ENCODE data around the gene VEZF1.

Gene VEZF1

GRCh38 chr17:58006560-58006923, 18.5 kb upstream of the VEZF1 start:
- FAIRE-seq (no peak), DNase-seq (ENCODE audit: insufficient read length) (no peak)
- no peak for TF ChIP-seq TAF1 (IDR thresholded peaks at IDR 0.05; ENCODE audit: borderline replicate concordance, low read depth, low read length)
- no peak for TF ChIP-seq POLR2A (IDR thresholded peaks at IDR 0.05; ENCODE audit: low read depth, low read length)

DNA sequence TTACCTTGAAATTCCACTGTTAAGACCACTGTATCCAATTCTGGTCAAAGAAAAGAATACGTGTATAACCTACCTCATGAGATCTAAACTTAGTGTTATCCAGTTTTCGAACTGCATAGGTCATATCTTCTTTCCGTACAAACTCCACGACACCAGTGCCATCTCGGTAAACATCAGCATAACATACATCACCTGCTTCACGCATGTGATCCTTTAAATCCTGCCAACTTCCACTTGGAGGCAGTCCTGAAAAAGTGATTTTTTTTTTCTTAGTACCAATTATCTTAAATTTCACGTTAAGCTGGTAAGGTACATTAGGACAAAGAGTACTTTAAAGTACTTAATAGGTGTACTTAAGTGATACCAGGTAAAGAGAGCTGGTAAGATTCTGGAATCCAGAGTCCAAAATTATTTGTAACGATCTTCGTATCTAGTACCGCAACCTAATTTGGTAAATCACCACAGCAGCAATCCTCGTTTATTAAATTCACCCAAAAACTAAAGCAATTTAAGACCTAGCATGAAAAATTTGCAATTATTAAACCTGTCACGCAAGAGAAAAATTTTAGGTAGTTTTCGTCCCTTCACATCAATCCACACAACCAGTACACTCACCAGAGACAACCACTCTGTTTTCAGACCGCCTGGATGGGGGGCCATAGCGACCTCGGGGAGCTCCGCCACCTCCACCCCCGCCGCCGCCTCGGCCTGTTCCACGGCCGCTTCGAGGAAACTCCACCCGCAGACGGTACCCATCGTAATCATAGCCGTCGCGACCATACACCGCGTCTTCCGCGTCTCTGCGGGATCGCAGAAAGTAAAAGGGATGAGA, 17.9 kb upstream of the VEZF1 start:
- no peak for FAIRE-seq
- no peak for TF ChIP-seq POLR2AphosphoS5 (IDR thresholded peaks at IDR 0.05; ENCODE audit: low read depth, low read length)
- no peak for TF ChIP-seq TAF1 (IDR thresholded peaks at IDR 0.05; ENCODE audit: borderline replicate concordance, low read depth, low read length)
- no peak for TF ChIP-seq POLR2A (IDR thresholded peaks at IDR 0.05; ENCODE audit: low read depth, low read length)
- DNase-seq (ENCODE audit: insufficient read length), result no peak

GRCh38 chr17:58005031-58005727, 17.1 kb upstream of the VEZF1 start:
- DNase-seq (ENCODE audit: insufficient read length), result no peak
- FAIRE-seq, result no peak
- TF ChIP-seq POLR2A (IDR thresholded peaks at IDR 0.05; ENCODE audit: low read depth, low read length), result no peak; the same call in 1 of the 2 replicates
- no peak for TF ChIP-seq TAF1 (IDR thresholded peaks at IDR 0.05; ENCODE audit: borderline replicate concordance, low read depth, low read length)
- TF ChIP-seq POLR2AphosphoS5 (IDR thresholded peaks at IDR 0.05; ENCODE audit: low read depth, low read length), result no peak

DNA sequence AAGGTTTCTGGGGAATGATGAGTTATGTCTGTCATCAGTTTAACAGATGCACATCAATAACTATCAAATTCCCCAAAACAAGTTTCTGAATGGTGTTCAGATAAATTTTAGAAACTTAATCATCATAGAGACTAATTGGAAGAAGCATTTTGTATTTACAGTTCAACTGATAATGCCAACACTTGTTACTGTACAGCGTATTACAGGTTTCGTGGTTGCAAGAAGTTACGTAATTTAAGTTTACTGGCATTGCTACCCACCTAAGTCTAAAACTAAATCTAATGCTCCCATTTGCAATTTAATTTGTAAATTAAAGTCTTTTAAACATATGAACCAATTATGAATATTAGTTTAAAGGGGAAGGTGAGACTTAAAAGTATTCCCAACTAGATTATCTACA, 16.0 kb upstream of the VEZF1 start:
- TF ChIP-seq POLR2A (IDR thresholded peaks at IDR 0.05; ENCODE audit: low read depth, low read length) (no peak), TAF1 (IDR thresholded peaks at IDR 0.05; ENCODE audit: borderline replicate concordance, low read depth, low read length) (no peak), POLR2AphosphoS5 (IDR thresholded peaks at IDR 0.05; ENCODE audit: low read depth, low read length) (no peak)
- FAIRE-seq (no peak), DNase-seq (ENCODE audit: insufficient read length) (no peak)

- FAIRE-seq, result no peak
- no peak for DNase-seq (ENCODE audit: insufficient read length)
These were observed 14.9 kb upstream of the VEZF1 start for GRCh38 chr17:58002973-58003372.

DNA sequence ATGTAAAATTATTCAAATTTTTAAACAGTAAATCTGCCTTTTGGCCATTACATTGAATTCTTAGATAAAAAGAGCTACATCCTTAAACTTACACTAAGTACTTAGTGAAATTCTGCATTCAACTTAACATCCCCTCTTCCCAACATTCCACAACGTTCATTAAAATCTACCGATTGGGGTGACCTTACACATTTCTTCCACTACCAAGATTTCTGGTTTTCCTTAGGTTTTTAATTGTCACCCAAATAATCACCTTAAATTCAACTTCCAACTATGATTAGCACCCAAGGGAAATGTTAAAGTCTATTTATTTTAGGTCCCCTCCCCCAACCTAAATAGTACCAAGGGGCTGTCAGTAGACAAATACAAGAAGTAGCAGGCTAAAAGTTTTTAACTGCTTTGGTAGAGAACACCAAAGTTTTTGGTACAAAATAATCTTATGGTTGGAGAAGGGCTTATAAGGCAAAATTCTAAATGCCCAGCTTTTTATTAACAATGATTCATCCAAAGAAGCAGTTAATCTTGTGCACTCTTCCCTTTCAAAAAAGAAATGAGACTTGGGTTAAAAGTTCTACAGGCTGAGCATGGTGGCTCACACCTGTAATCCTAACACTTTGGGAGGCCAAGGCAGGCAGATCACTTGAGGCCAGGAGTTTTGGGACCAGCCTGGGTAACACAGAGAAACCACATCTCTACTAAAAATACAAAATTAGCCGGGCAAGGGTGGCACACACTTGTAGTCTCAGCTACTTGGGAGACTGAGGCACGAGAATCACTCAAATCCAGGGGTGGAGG, 14.3 kb upstream of the VEZF1 start:
- DNase-seq (ENCODE audit: insufficient read length), result no peak
- no peak for FAIRE-seq
- TF ChIP-seq POLR2A (IDR thresholded peaks at IDR 0.05; ENCODE audit: low read depth, low read length) (no peak; the same call in 1 of the 2 replicates), POLR2AphosphoS5 (IDR thresholded peaks at IDR 0.05; ENCODE audit: low read depth, low read length) (peak; percentile 48; the same call in 1 of the 2 replicates)

More at GRCh38 chr17:58002973-58003372, 14.9 kb upstream of the VEZF1 start:
- no peak for TF ChIP-seq POLR2A (IDR thresholded peaks at IDR 0.05; ENCODE audit: low read depth, low read length)
- TF ChIP-seq TAF1 (IDR thresholded peaks at IDR 0.05; ENCODE audit: borderline replicate concordance, low read depth, low read length), result no peak
- TF ChIP-seq POLR2AphosphoS5 (IDR thresholded peaks at IDR 0.05; ENCODE audit: low read depth, low read length), result no peak

DNA sequence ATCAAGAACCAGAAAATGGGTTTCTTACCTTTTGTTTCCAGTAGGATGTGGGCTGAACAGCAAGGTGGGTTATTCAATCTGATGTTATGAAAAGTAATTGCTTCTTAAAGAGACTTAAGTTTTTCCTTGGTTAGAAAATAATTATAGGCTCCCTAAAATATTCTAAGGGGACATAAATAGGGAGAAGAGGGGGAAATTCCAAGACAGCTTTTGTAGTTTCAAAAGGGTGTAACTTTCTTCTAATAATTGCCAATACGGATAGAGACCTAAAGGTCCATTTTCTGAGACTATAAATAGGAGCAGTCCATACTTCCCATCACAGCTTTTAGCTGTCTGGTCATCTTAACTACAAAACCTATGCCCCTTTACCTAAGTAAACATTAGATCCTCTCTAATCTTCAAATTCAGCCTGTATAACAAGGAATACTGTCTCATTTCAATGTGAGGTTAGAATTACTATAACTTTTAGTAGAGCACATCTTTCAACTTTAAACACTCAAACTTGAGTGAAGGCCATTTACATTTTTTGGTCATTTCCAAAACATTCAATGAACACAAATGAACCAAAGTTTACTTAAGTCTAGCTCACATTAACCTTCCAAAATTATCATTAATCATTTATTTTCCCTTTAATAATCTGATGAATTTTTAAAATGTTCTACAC, 13.5 kb upstream of the VEZF1 start:
- FAIRE-seq, result no peak

DNA sequence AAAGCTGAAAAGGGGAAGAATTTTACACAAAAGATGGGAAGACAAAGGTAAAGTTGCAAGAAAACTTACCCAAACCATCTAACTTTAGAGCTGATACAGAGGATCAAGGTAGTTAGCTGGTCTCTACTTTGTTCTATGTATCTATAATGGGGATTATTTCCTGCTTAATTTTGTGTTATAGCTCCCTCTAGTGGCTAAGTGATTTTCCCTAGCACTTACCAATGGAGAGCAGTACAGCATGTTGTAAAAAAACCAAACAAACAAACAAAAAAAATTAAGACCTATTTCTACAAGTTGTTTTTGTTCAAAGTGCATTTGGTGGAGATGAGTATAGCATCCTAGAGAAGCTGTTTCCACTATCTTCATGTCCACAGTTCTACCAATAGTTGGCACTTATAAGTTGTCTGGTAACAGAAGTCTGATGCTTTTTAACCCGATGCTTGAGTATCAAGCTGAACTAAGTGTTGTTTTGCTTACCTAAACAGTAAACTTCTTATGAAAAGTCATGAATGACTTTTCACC, 11.5 kb upstream of the VEZF1 start:
- FAIRE-seq, result peak; percentile 77
- TF ChIP-seq POLR2A (IDR thresholded peaks at IDR 0.05; ENCODE audit: low read depth, low read length), result peak; percentile 71; the same call in 1 of the 2 replicates
- no peak for TF ChIP-seq TAF1 (IDR thresholded peaks at IDR 0.05; ENCODE audit: borderline replicate concordance, low read depth, low read length)
- TF ChIP-seq POLR2AphosphoS5 (IDR thresholded peaks at IDR 0.05; ENCODE audit: low read depth, low read length), result peak; percentile 49
- no peak for DNase-seq (ENCODE audit: insufficient read length)

More for the DNA sequence above, 13.5 kb upstream of the VEZF1 start:
- no peak for DNase-seq (ENCODE audit: insufficient read length)
- peak; percentile 45; the same call in 1 of the 2 replicates for TF ChIP-seq POLR2A (IDR thresholded peaks at IDR 0.05; ENCODE audit: low read depth, low read length)
- TF ChIP-seq TAF1 (IDR thresholded peaks at IDR 0.05; ENCODE audit: borderline replicate concordance, low read depth, low read length), result no peak

DNA sequence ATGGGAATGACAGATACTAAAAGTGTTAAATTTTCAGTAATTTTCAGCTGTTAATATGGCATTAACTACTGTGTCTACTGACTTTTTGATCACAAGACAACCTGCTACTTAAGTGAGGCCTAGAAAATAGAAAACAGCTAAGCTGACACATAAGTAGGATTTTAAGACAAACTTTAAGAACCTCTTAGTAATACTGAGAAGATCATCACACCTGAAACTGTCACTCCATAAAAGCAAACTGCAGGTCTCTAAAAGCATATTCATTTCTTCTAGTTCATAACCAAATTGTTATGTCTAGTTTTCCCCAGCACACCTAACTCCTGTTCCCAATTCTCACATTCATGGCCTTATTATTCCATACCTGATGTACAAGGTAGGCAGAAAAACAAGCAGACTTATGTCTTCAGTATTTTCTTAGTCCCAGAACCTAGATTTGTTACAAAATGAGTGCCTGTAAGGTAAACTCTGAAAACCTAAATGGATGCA, 11.0 kb upstream of the VEZF1 start:
- DNase-seq (ENCODE audit: insufficient read length), result no peak
- FAIRE-seq, result no peak
- TF ChIP-seq POLR2A (IDR thresholded peaks at IDR 0.05; ENCODE audit: low read depth, low read length) (no peak), TAF1 (IDR thresholded peaks at IDR 0.05; ENCODE audit: borderline replicate concordance, low read depth, low read length) (no peak), POLR2AphosphoS5 (IDR thresholded peaks at IDR 0.05; ENCODE audit: low read depth, low read length) (no peak; the same call in 1 of the 2 replicates)

DNA sequence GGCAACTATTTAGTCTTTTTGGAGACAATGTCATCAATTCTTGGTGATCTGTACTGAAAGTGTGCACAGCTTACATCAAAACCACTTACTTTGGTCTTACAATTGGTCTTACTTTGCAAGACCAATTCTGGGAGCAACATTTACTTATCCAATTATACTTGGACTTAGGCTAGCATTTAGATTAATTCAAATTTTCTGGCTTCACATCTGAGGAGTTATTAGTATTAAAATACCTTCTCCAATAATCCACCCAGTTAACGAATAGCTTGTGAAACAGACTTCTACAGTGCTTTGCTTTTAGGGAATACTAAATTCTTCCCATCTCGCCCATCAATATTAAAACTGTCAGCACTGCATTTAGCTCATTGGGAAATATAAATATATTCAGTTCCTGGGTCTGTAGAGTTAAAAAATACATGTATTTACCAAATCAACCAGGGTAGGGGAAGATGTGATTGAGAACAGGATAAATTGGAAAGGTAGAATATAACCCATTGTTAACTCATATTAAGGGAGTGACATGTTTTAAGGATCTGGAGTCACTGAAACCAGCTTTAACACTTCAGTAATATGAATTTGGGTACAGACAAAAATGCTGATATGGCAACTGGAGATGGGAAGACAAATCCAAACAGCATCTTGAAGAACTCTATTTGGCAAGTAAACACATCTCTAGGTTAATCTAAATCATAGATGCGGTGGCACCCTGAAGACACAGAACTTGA, 9.2 kb upstream of the VEZF1 start:
- TF ChIP-seq POLR2A (IDR thresholded peaks at IDR 0.05; ENCODE audit: low read depth, low read length) (peak; percentile 7), TAF1 (IDR thresholded peaks at IDR 0.05; ENCODE audit: borderline replicate concordance, low read depth, low read length) (no peak), POLR2AphosphoS5 (IDR thresholded peaks at IDR 0.05; ENCODE audit: low read depth, low read length) (peak; percentile 73; the same call in 1 of the 2 replicates)
- no peak for FAIRE-seq
- no peak for DNase-seq (ENCODE audit: insufficient read length)
